T-helper 22 cell (primary cell): Measurements from ENCODE around the gene SPDYE5.
"Not testable (repeated sequence)": the region's sequence is repeated elsewhere in the genome, so short reads cannot be mapped to it uniquely, and the experiment has no call there.

Experiments used
- DNase-seq: peaks from one replicate; pipeline ENCODE4 v3.0.0-alpha.2; 2020; ENCODE audit warnings: low read depth

Gene SPDYE5, protein sequence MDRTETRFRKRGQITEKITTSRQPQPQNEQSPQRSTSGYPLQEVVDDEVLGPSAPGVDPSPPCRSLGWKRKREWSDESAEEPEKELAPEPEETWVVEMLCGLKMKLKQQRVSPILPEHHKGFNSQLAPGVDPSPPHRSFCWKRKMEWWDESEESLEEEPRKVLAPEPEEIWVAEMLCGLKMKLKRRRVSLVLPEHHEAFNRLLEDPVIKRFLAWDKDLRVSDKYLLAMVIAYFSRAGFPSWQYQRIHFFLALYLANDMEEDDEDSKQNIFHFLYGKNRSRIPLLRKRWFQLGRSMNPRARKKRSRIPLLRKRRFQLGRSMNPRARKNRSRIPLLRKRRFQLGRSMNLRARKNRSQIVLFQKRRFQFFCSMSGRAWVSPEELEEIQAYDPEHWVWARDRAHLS

DNA sequence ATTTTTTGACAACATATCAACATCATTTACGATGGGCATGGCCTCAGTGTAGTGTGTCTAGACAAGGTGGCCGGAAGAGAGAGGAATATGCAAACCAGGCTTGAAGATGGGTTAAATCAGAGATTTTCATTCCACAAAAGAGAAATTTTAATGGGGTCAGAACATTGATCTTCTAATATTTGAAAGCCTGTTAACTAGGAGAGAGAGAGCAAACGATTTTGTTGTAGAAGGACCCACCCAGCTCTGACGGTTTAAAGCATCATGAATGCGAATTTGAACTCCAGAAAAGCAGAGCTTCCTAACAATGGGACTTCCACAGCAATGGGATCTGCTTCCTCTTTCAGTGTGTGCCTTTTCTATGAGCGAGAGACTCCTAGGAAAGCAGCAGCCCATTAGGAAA is at the start of gene SPDYE5:
TSS of gene SPDYE5 (plus strand) at position 301 of the 400 bp plus-strand sequence. CDS start 1,728 bp downstream, outside the sequence.
- DNase-seq: not testable (repeated sequence)

- DNase-seq: peak; percentile 4
These were observed 49.5 kb upstream of the SPDYE5 start for GRCh38 chr7:75442465-75443111.

GRCh38 chr7:75449946-75450345 is 42.2 kb upstream of the SPDYE5 start:
- DNase-seq: not testable (repeated sequence)

GRCh38 chr7:75452494-75452955 is 39.6 kb upstream of the SPDYE5 start:
- not testable (repeated sequence) for DNase-seq

DNA sequence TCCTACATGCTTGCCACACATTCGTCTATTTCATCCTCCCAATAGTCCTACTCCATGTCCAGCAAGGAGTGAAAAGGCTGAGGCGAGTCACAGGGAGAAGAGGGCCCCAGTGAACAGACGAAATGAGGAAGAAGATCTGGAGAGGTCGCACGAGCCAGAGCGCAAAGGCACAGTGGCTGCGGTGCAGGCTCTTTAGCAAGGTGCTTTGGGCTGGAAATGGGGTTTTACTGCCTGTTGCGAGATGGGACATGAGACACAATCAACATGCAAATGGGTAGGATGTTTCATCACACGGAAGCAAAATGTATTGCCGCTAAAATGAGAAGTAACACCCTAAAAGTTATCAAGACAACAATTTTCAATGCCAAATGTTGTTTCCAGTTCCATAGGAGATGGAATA is 35.7 kb upstream of the SPDYE5 start:
- DNase-seq: not testable (repeated sequence)

GRCh38 chr7:75458034-75458433 is 34.1 kb upstream of the SPDYE5 start:
- DNase-seq: not testable (repeated sequence)

- DNase-seq: not testable (repeated sequence)
These were observed 31.6 kb upstream of the SPDYE5 start for GRCh38 chr7:75460541-75460940.

GRCh38 chr7:75470166-75470565 is 22.0 kb upstream of the SPDYE5 start:
- DNase-seq: not testable (repeated sequence)

GRCh38 chr7:75477457-75477856 is 14.7 kb upstream of the SPDYE5 start:
- DNase-seq: not testable (repeated sequence)

DNA sequence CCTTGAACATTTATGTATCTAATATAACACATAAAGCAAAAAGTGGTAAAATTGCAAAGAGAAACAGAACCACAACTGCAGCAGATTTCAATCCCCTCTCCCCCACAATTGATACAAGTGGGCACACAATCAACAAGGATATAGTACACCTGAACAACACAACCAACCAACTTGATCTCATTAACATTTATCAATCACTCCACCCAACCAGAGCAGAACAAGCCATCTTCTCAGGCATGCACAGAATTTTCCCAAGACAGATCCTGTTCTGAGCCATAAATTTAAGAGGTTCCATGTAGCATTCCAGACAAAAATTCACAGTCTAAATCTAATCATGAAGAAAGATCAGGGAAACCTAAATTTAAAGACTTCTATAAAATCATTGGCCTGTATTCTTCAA is 11.8 kb upstream of the SPDYE5 start:
- not testable (repeated sequence) for DNase-seq

GRCh38 chr7:75485355-75485978 is 6.7 kb upstream of the SPDYE5 start:
- DNase-seq: not testable (repeated sequence)

- DNase-seq: peak; percentile 76
These were observed 6.0 kb upstream of the SPDYE5 start, which contains the start of gene POM121C for GRCh38 chr7:75485979-75486643. Gene POM121C (minus strand): TSS chr7:75486299. CDS start chr7:75441496, 44,803 bp downstream.

GRCh38 chr7:75509033-75509432 is 16.9 kb downstream of the SPDYE5 start:
- DNase-seq: not testable (repeated sequence)

GRCh38 chr7:75518842-75519241 is 26.7 kb downstream of the SPDYE5 start:
- not testable (repeated sequence) for DNase-seq

GRCh38 chr7:75521727-75522126 is 29.6 kb downstream of the SPDYE5 start:
- not testable (repeated sequence) for DNase-seq

DNA sequence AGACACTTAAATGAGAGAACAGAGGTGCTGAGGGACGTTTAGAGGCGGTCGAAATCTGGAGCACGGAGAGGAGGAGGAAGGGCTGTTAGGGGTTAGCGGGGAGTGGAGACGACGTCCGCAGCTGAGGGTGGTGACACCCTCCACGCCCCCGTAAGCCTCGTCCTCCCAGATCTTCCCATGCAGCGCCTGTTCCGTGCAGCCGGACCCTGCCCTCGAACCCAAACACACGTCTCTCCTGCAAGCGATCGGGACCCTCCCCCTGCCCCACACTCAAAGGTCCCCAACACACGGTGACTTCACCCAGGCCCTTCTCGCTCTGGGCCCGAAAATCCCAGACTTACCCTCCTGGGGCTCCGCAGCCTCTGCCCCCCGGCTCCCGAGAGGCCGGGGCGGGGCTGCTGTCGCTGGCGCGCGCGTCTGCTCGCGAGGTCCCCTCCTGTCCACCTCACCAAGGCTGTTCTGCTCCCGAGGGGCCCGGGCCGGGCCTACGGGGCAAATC is 35.2 kb downstream of the SPDYE5 start:
- DNase-seq: not testable (repeated sequence)

GRCh38 chr7:75531359-75531821 is 39.3 kb downstream of the SPDYE5 start:
- DNase-seq: no peak

DNA sequence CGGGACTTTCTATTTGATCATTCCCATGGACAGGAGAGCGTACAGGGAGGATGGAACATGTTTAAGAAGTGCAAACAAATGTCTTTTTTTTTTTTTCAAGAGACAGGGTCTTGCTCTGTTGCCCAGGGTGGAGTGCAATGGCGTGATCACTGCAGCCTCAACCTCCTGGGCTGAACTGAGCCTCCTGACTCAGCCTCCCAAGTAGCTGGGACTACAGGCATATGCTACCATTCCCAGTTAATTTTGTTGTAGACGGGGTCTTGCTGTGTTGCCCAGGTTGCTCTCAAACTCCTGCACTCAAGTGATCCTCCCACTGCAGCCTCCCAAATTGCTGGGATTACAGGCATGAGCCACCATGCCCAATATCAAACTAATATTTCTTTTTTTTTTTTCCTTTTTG is 40.5 kb downstream of the SPDYE5 start:
- no peak for DNase-seq

- no peak for DNase-seq
These were observed 41.8 kb downstream of the SPDYE5 start for GRCh38 chr7:75533926-75534325.

DNA sequence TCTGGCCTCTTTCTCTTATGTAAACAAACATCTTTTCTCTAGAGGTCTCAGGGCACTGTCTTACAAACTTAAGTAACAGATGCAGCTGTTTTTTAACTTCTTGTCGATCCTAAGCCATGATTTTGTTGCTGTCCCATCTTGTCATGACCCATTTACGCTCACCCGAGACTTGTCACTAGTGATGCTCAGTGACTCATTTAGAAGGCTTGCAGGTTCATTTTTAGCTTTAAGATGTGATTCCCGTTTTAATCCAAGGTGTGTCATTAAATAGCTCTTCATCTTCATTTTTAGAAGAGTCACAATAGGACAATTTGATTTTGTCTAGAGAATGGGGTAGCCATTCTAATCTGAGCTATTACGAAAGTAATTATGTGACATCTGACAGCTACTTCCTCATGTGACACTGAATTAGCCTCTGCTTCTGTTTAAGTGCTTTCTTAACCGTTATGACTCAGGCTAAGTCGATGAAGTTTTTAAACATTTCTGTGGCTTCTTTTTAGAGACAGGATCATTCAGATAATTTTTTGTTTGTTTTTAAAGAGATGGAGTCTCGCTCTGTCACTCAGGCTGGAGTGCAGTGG is 42.7 kb downstream of the SPDYE5 start:
- no peak for DNase-seq

- DNase-seq: no peak
These were observed 44.4 kb downstream of the SPDYE5 start for GRCh38 chr7:75536491-75536890.
